Stimulated activated CD4-positive, alpha-beta T cell treated with anti-CD3 and anti-CD28 coated beads, Interleukin-1b, Interleukin-23, amount 100 ng/mL, for 1 hour (primary cell): ENCODE measurements around the gene CD200.

Experiments used
- DNase-seq, 2 donors: peaks; one replicate each; pipeline ENCODE4 v3.0.0-alpha.2; 2020; ENCODE audit warnings: low read depth in 2 of 2

The CD200 gene

DNA sequence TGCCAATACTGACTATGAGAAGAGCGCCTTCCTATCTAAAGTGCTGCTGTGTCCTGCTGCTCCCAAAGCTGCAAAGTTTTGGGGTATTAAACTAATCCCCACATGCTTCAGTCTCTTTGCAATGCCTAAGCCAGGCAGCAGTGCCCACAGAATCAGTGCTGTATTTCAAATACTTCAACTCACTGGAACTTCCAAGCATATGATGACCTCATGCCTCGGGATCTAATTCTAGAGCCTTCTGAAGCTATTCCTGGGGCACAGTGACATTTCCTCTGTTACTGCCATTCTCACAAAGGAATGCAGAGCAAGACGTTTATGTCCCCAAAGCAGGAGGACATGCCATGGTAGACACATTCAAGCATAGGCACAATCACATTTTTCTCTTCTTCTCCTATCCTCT is 78.5 kb downstream of the CD200 start:
- no peak for DNase-seq
